HG02610 (cell line): Measurements from ENCODE around the gene FAM185A.
"Not testable (repeated sequence)": the region's sequence is repeated elsewhere in the genome, so short reads cannot be mapped to it uniquely, and the experiment has no call there.

Source experiments
- ATAC-seq: cut with Tn5 transposase; IDR thresholded peaks from one replicate; pipeline ENCODE4 v1.9.1; 2021; ENCODE audit warnings: mild to moderate bottlenecking, moderate library complexity; ENCODE audit not compliant: unreplicated experiment

The FAM185A gene

GRCh38 chr7:102776217-102776616, 27.4 kb downstream of the FAM185A start:
- not testable (repeated sequence) for ATAC-seq

- not testable (repeated sequence) for ATAC-seq
Measured at GRCh38 chr7:102778663-102779062, 29.9 kb downstream of the FAM185A start.

- not testable (repeated sequence) for ATAC-seq
Measured at GRCh38 chr7:102780926-102781325, 32.1 kb downstream of the FAM185A start.

GRCh38 chr7:102788770-102789169, 40.0 kb downstream of the FAM185A start:
- ATAC-seq = not testable (repeated sequence)

- ATAC-seq = not testable (repeated sequence)
Measured at GRCh38 chr7:102790364-102791100, 41.7 kb downstream of the FAM185A start.

- not testable (repeated sequence) for ATAC-seq
Measured at GRCh38 chr7:102791367-102791766, 42.6 kb downstream of the FAM185A start.

GRCh38 chr7:102791831-102792230, 43.0 kb downstream of the FAM185A start:
- not testable (repeated sequence) for ATAC-seq

- not testable (repeated sequence) for ATAC-seq
Measured at GRCh38 chr7:102794567-102794966, 45.8 kb downstream of the FAM185A start.

- not testable (repeated sequence) for ATAC-seq
Measured at GRCh38 chr7:102795987-102796595, 47.3 kb downstream of the FAM185A start.

- no peak for ATAC-seq
Measured at GRCh38 chr7:102806613-102807012, 57.8 kb downstream of the FAM185A start.

- ATAC-seq = no peak
Measured at GRCh38 chr7:102810916-102811315, 62.1 kb downstream of the FAM185A start.

- no peak for ATAC-seq
Measured at GRCh38 chr7:102811942-102812678, 63.3 kb downstream of the FAM185A start.

- ATAC-seq = no peak
Measured at GRCh38 chr7:102813191-102814024, 64.6 kb downstream of the FAM185A start.

GRCh38 chr7:102814025-102814471, 65.2 kb downstream of the FAM185A start:
- ATAC-seq = no peak

- ATAC-seq = no peak
Measured at GRCh38 chr7:102817616-102818573, 69.1 kb downstream of the FAM185A start.

GRCh38 chr7:102819151-102819550, 70.4 kb downstream of the FAM185A start:
- ATAC-seq = no peak

GRCh38 chr7:102821994-102822747, 73.4 kb downstream of the FAM185A start:
- no peak for ATAC-seq

GRCh38 chr7:102823390-102824119, 74.8 kb downstream of the FAM185A start:
- no peak for ATAC-seq
